HG02571 (cell line): ENCODE results near the gene SVOP.
"Not testable (repeated sequence)": the region's sequence is repeated elsewhere in the genome, so short reads cannot be mapped to it uniquely, and the experiment has no call there.

Experiments used
- ATAC-seq: cut with Tn5 transposase; IDR thresholded peaks from one replicate; pipeline ENCODE4 v1.9.1; 2021; ENCODE audit warnings: mild to moderate bottlenecking, moderate library complexity; ENCODE audit not compliant: unreplicated experiment

SVOP gene

DNA sequence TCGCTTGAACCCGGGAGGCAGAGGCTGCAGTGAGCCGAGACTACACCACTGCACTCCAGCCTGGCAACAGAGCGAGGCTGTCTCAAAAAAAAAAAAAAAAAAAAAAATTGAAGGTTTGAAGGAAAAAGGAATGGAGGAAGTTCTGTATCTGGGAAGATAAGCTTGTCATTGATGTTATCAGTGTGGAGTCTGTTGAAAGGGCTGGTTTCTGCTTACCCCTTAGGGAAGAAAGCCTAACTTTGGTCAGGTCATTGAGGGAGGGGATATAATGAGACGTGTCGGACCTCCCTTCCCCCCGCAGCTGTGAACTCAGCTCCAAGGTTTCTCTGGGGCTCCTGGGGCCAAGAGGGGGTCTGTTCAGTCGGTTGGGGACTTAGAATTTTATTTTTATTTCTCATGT lies 124.5 kb downstream of the SVOP start:
- no peak for ATAC-seq

DNA sequence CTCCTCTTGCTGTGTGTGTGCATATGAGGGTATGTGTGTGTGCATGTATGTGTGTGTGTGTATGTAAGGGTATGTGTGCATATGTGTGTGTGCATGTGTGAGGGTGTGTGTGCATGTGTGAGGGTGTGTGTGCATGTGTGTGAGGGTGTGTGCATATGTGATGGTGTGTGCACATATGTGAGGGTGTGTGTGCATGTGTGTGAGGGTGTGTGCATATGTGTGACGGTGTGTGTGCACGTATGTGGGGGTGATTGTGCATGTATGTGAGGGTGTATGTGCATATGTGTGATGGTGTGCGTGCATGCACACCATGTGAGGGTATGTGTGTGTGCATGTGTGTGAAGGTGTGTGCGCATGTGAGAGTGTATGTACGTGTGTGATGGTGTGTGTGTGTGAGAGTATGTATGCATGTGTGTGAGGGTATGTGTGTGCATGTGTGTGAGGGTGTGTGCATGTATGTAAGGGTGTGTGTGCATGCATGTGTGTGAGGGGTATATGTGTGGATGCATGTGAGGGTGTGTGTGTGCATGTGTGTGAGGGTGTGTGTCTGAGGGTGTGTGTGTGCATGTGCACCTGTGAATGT lies 125.6 kb downstream of the SVOP start:
- no peak for ATAC-seq

DNA sequence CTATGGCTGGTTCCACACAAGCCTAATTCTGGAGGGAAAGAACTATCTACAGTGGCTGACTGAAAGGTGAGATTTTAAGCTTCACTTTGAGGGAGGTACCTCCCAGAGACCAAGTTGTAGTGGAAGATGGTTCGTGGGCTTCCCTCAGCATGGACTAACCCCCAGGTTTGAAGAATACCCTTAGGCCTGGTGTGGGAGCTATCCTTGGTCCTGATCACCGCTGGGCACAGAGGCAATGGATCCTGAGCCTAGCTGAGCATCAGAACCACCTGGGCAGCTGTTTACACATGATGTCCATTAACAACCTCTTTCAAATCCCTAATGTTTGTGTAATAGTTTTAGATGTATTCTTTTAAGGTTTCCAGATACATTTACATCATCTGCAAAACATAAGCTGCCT lies 130.7 kb downstream of the SVOP start:
- ATAC-seq: no peak

DNA sequence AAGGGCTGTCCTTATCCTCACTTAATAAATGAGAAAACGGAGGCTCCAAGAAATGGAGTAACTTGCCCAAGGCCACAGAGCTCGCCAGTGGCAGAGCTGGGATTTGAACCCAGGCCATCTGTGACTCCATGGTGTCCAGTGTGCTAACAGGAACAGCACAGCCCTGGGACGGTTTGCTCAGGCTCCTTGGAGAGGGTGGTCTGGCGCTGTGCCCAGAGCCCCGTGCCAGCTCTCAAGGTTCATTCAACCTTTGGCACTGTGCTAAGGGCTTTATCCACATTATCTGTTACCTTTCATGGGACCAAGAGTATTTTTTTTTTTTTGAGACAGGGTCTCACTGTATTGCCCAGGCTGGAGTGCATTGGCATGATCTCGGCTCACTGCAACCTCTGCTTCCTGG lies 132.8 kb downstream of the SVOP start:
- ATAC-seq: no peak

DNA sequence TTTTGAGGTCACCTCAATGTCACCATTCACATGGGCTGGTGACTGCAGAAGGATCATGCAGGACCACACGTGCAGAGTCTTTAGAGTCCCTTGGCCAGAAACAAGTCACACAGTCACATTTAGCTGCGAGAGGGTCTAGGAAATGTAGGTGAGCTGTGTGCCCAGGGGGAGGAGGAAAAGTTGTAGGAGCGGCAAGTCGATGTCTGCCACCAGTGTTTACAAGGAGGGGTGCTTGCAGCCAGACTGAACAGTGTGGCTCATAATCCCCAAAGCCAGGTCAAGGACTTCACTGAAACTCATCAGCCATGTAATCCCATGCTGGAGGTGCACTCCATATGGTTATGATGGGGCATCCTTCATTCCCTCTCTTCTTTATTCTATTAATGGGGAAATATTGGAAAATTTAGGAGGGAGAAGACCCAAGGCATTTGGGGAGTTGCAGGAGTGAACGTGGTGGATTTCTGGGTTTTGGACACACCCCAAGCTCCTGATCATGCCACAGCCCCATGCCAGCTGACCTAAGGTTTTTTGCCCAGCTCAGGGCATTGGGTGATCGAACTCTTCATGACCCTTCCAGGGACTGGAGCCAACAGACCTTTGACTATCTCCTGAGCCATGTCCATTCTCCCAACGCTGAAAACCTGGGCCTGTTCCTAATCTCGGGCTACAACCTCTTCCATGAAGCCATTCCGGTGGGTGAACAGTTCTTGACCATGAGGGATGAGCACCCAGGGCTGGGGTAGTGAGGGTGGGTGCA lies 133.8 kb downstream of the SVOP start:
- no peak for ATAC-seq

DNA sequence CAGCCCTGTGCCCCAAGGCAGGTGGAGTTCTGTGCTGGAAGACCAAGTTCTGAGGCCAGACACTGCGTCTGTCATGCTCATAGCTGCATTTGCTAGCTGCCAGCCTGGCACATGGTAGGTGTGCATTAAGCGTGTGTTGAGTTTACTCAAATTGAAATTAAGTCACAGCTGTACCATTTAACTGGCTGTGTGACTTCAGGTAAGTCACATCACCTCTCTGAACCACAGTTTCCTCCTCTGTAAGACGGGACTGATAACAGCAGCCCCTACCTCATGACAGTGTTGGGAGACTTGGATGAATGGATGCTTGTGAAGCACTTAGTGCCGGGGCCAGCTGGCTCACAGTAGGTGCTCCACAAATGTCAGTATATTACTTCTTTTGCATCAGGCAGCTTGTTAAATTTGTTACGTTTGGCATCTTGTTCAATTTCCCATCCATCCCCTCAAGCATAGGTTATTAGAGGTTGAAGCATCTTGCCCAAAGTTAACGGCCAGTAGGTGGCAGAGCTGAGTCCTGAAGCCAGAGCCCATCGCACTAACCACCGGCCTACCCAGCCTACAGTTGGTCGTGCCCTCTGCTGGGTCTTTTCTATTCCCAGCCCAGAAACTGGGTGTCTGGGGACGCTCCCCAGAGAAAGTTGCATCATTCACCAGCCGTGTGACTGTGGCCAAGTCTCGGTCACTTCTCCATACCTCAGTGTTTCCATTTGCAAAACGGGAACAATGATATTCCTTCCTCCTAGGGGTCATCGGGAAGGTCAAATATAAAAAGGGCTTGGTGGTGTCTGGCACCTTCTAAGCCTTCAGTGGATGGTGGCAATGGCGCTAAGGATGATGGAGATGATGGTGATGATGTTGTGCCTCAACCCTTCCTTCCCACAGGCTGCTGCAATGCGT lies 136.5 kb downstream of the SVOP start:
- ATAC-seq: no peak

DNA sequence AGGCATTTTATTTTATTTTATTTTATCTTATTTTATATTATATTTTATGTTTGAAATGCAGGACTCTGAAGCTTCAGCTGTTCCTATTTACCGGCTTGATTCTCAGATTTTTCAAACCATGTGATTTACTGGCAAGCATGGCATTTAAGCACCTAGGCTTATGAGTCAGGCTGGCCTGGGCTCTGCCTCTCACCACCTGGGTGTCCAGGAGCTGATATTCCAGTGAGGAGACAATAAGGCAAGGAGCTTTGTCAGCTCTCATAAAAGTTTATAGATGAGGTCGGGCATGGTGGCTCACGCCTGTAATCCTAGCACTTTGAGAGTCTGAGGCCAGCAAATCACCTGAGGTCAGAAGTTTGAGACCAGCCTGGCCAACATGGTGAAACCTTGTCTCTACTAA lies 138.9 kb downstream of the SVOP start:
- no peak for ATAC-seq

DNA sequence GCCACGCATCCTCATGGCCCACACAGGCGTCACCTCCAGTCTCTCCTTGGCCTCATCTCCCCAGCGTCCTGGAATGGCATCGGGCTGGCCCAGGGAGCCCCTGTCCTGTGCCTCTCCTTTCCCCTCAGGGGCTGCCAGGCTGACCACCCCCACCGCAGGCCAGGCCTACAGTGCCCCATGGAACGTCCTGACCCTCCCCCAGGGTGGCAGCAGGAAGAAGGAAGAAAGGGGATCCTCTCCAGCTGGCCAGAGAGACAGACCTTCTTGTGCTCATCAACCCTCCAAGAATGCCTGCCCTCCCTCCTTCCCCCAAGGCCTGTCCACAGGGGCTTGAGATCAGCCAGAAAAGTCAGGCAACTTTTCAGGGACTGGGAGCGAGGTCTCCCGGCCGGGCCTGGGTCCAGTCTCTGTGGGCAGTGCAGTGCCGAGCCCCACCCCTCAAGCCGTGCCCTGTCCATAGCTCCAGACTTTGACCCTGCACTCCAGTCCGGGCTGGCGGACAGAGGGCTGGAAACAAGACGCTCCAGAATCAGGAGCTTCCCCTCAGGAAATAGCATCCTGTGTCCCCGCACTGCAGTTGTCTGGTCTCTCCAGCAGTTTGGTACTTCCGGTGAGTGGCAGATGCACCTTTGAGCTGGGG lies 141.1 kb downstream of the SVOP start, which contains the start of gene DAO:
TSS of gene DAO (plus strand) at position 478 of the 640 bp plus-strand sequence. CDS start 4,915 bp downstream, outside the sequence.
- ATAC-seq: no peak

DNA sequence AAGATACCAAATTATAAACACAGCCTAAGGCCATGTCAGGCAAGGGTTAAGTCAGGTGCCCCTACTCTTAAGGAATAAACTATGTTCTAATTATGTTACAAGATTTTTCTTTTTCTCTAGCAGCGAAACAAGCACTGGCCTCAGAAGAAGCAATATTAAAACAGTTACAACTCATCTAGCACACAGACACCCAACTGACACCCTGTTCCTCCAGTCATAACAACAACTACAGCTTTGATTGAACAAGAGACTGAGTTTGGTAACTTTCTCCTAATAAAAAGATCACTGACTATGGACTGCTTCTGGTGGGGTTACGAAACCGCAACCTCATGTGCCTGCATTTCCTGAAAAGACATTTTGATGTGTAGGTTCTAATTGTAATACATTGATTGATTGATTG lies 144.3 kb downstream of the SVOP start:
- no peak for ATAC-seq

DNA sequence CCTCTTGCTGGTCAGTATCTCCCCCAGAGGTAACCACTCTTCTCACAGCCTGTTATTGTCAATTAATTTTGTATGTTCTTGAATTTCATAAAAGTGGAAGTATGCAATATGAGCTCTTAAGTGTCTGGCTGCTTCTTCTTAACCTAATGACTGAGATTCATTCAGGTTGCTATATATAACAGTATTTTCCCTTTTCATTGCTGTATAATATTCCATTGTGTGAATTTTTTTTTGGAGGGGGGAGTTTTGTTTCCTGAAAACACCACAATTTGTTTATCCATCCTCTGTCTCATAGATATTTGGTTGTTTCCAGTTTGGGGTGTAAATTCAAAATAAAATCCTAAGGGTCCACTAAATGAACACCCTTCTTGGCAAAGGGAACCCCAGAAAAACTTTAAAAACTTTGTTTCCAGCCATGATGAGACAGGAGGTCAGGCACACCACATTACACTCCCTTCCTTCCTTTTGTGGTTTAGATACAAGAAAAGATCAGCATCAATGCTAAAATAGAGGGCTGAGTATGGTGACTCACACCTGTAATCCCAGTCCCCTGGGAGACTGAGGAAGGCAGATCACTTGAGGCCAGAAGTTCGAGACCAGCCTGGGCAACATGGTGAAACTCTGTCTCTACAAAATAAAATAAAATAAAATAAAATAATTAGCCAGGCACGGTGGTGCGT lies 145.0 kb downstream of the SVOP start:
- ATAC-seq: no peak

DNA sequence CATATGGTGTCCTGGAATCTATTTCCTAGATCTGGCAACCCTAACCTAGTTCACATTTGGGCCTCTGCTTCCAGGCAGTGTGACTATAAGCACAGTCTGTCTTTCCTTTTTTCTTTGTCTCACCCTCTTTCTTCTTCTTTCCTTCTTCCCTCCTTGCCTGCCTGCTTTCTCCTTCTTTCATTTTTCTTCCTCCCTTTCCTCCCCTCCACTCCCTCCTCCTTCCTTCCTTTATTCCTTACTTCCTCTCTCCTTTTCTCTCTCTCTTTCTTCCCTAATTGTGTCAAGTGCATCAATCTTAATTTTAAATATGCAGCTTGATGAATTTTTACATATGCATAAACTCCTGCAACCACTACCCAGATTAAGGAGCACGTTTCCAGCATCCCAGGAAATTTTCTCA lies 145.6 kb downstream of the SVOP start:
- ATAC-seq: no peak

DNA sequence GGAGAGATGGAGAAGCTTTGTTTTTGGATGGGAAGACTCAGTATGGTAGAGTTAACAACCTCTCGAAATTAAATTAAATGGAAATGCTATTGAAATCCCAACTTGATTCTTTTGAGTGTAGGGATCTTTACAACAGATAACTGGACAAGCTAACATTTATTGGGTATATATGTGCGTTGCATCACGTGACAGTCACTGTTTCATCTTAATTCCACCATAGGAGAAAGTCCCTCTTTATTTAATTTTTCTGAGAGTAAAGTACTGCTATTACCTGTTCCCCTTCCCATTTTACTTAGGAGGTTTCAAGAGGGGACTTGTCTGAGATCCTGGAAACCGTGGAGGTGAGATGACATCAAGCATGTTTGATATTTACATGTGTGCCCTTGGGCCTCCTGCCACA lies 152.1 kb downstream of the SVOP start:
- ATAC-seq: no peak

DNA sequence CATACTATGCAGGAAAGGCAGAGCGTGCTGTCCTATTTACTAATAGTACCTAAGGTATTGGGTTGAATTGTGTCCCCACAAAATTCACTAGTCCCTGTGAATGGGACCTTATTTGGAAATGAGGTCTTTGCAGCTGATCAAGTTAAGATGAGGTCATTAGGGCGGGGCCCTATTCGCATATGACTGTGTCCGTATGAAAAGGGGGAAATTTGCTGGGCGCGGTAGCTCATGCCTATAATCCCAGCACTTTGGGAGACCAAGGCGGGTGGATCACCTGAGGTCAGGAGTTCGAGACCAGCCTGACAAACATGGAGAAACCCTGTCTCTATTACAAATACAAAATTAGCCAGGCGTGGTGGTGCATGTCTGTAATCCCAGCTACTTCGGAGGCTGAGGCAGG lies 154.8 kb downstream of the SVOP start:
- ATAC-seq: not testable (repeated sequence)

DNA sequence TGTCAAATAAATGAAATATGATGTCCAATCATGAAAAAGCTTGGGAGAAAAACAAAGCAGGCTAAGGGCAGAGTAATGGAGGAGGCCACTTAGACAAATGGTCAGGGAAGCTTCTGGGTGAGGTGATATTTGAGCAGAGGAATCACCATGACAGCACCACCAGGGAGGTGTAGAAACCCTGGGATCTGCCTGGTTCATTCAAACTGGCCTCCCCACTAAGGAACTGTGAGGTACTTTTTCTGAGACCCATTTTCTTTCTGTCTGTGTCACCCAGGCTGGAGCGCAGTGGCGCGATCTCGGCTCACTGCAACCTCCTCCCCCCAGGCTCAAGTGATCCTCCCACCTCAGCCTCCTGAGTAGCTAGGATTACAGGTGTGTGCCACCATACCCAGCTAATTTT lies 155.7 kb downstream of the SVOP start:
- no peak for ATAC-seq

DNA sequence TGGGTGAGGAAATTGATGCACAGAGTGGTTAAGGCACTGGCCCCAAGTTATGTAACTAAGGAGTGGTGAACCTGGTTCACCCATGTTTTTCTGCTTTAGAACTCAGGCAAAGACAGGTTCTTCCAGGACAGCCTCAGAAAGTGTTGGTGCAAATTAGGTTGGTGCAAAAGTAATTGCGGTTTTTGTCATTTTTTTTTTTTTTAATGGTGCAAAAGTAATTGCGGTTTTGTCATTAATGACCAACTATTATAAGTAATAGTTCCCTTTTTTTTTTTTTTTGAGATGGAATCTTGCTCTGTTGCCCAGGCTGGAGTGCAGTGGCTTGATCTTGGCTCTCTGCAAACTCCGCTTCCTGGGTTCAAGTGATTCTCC lies 158.3 kb downstream of the SVOP start:
- no peak for ATAC-seq

DNA sequence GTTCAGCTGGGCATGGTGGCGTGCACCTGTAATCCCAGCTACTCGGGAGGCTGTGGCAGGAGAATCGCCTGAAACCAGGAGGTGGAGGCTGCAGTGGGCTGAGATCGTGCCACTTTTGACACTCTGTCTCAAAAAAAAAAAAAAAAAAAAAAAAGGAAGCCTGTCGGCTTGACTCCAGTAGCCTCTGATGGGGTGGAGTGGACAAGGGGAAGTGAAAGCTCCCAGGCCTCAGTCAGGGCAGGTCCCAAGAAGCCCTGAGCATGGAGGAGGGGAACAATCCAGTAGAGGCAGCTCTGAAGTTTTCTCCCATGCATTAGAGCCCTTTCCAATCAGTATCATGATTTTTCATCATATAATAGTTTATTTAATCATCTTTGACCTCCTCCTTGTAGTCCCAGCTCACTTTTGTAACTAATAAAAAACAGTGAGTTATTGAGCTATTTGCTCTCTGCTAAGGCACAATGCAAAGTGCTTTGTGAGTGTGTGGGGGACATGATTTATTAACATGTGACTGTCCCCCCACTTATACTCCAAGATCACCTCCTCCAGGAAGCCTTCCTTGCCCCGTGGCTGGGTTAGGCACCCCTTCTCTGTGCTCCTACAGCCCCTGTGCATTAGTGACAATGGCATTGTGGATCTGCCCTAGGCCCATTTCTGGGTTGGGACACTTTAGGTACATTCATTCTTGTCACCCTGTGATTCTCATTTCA lies 158.8 kb downstream of the SVOP start:
- no peak for ATAC-seq

DNA sequence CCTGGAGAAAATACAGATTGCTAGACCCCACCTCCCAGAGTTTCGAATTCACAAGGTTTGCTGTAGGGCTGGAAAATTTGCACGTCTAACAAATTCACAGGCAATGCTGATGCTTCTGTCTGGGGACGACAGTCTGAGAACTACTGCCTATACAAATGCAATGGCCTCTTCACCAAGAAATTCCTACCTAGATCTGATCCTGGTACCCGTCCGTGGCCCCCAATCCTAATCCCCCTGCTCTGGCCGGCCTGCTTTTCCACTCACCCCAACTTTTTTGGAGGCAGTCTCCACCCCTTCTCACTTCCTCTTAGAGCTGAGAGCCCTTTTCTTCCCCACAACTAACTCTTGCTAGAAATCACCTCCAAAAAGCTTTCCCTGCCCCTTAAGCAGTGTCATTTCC lies 160.4 kb downstream of the SVOP start:
- no peak for ATAC-seq

DNA sequence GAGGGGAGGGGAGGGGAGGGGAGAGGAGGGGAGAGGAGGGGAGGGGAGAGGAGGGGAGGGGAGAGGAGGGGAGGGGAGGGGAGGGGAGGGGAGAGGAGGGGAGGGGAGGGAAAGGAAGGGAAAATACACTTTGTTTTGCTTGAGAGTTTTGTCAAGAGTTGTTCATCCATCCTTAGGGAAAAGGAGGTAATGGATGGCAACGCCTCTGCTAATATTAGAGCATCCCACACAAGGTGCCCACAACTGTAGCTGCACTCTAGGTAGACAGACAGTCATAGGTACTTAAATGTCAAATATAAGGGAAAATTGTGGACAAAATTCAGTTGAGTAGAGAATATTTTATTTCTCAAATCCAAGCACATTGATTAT lies 161.0 kb downstream of the SVOP start:
- ATAC-seq: no peak

DNA sequence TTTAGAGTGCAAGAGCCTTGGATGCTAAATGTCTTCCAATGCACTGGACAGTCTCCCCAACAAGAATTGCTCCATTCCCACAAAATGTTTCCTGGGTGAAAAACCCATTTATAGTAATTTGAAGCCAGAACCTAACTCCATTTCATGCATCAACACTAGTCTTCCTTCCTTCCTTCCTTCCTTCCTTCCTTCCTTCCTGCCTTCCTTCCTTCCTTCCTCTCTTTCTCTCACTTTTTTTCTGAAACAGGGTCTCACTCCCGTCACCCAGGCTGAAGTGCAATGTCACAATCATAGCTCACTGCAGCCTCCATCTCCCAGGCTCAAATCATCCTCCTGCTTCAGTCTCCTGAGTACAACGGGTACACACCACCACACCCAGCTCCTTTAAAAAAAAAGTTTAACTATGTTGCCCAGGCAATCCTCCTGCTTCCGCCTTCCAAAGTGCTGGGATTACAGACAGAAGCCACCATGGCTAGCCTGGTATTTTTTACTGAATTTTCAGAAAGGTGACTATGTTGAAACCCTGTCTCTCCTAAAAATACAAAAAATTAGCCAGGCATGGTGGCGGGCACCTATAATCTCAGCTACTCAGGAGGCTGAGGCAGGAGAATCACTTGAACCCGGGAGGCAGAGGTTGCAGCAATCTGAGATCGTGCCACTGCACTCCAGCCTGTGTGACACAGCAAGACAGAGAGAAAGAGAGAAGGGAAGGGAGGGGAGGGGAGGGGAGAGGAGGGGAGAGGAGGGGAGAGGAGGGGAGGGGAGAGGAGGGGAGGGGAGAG lies 161.5 kb downstream of the SVOP start:
- ATAC-seq: not testable (repeated sequence)
